ENCODE results near the gene PRRT2. TPM values are rescaled to one million over a fixed set of nuclear protein-coding genes. Genes with fewer than 3 reads are reported as not detected.
"Not testable (repeated sequence)": the region's sequence is repeated elsewhere in the genome, so short reads cannot be mapped to it uniquely, and the experiment has no call there.

Gene PRRT2
- polyA plus RNA-seq (2013, experiment 1 of 2; ENCODE audit: insufficient read length) = 6.9 TPM
- polyA plus RNA-seq (2013, experiment 2 of 2; ENCODE audit: insufficient read length) = 10.2 TPM

DNA sequence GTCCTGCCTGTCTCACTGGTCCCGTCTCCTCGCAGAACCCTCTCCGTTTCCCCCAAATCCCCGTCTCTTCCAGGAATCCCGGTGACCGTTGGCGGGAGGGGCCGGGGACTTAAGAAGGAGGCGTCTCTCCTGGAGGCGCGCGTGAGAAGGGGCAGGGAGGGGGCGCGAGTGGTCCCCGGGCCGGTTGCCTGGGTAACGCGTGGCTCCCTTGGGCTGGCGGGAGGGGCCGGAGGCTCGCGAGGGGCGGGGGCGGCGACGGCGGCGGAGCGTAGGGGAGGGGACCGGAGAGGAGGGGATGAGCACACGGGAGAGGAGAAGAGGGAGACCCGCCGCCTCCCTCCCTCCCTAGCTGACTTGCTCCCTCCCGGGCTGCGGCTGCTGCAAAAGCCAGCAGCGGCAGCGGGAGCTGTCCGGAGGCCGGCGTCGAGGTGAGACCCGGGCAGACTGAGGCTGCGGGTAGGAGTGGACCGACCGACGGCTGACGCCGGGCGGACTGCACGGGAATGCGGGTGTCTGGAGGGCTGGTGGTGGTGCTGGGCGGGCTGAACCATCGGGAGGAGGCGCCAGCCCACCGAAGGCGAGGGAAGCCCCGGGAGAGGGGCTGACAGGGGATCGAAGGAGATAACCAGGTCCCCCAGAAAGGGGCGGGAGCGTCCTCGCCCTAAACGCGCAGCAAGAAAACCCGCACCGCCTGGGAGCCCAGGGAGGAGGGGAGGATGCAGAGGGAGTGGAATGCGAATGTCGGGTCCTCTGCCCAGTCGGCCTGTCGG is at the start of gene PRRT2:
PRRT2 (plus strand) TSS at position 298 of the 770 bp plus-strand sequence. CDS start 862 bp downstream, outside the sequence.
- peak; percentile 69 for DNase-seq

DNA sequence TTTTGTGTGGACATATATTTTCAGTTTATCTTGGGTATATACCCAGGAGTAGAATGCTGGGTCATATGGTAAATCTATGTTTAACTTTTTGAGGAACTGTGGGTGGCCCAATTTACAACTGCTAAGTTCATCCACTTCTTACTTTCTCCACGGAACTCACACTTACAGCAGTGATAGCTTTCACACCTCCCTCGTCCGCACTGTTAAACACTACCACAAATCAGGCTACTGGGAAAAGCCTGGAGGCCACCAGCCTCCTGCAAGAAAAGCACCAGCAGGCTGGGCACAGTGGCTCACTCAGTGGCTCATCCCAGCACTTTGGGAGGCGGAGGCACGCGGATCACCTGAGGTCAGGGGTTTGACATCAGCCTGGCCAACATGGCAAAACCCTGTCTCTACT is 48.7 kb upstream of the PRRT2 start:
- no peak for DNase-seq

GRCh38 chr16:29765167-29766032 is 46.6 kb upstream of the PRRT2 start:
- DNase-seq = no peak

DNA sequence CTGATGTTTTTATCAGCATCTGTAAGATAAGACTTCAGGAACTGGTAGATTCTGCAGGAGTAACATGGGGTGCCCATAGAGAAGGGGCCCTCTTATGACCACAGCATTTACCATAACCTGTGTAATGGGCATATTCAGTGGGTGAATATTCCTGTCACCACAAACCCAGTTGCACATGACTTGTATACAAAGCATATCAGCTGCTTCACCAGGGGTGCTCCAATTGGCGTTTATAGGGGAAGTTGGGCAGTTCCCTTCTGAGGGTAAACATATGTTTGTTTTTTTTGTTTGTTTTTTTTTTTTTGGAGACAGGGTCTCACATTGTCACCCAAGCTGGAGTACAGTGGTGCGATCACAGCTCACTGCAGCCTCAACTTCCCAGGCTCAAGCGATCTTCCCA is 45.4 kb upstream of the PRRT2 start:
- no peak for DNase-seq

GRCh38 chr16:29767062-29767461 is 44.9 kb upstream of the PRRT2 start:
- no peak for DNase-seq

- DNase-seq = no peak
These were observed 42.5 kb upstream of the PRRT2 start for GRCh38 chr16:29769507-29769906.

GRCh38 chr16:29770250-29770929 is 41.6 kb upstream of the PRRT2 start:
- DNase-seq = no peak

DNA sequence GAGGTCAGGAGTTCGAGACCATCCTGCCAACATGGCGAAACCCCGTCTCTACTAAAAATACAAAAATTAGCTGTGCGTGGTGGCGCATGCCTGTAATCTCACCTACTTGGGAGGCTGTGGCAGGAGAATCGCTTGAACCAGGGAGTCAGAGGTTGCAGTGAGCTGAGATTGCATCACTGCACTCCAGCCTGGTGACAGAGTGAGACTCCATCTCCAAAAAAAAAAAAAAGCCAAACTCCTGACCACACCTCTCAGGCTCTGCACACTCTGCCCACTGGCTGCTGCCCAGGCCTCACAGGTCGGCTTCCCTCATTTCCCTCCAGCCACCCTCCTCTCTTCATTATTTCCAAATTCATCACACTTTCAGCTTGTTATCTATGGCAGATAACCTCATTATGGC is 39.7 kb upstream of the PRRT2 start:
- DNase-seq = not testable (repeated sequence)

GRCh38 chr16:29774730-29775129 is 37.3 kb upstream of the PRRT2 start:
- no peak for DNase-seq

- DNase-seq = peak; percentile 23
These were observed 36.1 kb upstream of the PRRT2 start for GRCh38 chr16:29775742-29776408.

GRCh38 chr16:29777576-29778350 is 34.2 kb upstream of the PRRT2 start, which contains the start of gene ZG16:
ZG16 (plus strand) TSS chr16:29778256; CDS start chr16:29779267, 1,011 bp downstream.
- DNase-seq = no peak

DNA sequence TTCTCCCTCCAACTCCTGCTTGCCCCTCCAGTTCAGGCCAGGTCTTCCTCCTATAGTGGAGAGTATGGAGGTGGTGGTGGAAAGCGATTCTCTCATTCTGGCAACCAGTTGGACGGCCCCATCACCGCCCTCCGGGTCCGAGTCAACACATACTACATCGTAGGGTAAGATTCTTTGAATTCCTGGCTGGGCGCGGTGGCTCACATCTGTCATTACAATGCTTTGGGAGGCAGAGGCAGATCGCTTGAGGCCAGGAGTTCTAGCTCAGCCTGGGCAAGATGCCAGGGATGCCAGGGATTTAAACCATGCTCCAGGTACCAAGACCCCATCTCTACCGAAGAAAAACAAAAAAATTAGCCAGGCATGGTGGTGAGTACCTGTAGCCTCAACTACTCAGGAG is 32.5 kb upstream of the PRRT2 start:
- peak; percentile 29 for DNase-seq

GRCh38 chr16:29783094-29783953 is 28.7 kb upstream of the PRRT2 start:
- DNase-seq = not testable (repeated sequence)

- no peak for DNase-seq
These were observed 27.8 kb upstream of the PRRT2 start for GRCh38 chr16:29784157-29784556.

GRCh38 chr16:29784901-29785500 is 27.0 kb upstream of the PRRT2 start:
- peak; percentile 64 for DNase-seq

DNA sequence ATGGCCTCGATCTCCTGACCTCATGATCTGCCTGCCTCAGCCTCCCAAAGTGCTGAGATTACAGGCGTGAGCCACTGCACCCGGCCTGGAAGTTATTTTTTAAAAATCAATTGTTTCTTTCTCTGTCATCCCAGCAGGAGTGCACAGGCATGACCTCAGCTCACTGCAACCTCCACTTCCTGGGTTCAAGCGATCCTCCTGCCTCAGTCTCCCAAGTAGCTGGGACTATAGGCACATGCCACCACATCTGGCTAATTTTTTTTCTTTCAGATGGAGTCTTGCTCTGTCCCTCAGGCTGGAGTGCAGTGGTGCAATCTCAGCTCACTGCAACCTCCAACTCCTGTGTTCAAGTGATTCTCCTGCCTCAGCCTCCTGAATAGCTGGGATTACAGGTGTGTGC is 24.8 kb upstream of the PRRT2 start:
- not testable (repeated sequence) for DNase-seq

DNA sequence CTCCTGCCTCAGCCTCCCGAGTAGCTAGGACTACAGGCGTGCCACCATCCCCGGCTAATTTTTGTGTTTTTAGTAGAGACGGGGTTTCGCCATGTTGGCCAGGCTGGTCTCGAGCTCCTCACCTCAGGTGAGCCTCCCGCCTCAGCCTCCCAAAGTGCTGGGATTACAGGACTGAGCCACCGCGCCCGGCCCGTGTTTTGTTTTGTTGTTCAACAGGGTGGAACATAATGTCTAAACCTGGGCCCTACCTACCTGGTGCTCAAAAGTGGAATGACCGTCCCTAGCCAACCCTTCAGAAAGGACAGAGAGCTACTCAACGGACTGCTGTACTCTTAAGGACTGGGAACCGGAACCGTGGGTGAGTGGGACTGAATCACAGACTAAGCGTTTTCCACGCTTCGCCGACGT is 22.2 kb upstream of the PRRT2 start:
- no peak for DNase-seq

DNA sequence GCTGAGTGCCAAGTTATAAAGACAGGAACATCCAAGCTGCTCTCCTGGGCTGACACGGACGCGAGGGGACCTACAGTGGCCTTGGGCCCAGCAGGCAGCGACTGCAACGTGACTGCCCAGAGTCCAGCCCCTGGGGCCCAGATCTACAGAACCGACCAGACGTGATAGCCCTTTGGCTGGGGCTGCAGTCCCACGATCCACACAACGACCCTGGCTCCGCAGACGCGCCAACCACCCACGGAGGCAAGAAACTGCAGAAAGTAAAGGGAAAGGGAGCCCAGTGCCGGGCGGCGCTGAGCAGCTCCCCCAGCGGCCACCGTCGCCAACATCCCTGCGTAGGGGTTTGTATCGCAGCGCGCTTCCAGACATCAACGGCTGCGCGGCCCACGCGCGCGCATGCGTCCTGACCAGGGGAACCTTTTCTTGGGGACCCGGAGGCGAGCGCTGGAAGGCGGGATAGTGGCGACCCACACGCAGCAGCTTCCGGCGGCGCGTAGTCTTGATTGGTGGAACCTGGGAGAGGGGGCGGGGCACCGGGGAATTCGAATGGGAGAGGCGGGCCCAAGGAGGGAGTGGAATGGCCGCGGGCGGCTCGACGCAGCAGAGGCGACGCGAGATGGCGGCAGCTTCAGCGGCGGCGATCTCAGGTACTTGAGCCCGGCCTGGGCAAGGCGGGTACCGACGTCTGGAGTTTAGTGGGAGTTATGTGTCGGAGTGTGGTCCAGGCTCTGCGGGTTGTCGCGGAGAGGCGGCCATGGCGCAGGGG is 21.6 kb upstream of the PRRT2 start, which contains the start of gene KIF22:
KIF22 (plus strand) TSS at position 569 of the 766 bp plus-strand sequence; CDS start at position 578, 9 bp downstream.
- DNase-seq = peak; percentile 99
